OCI-M2 (cell line): ENCODE data around the gene PDE3A.

Source experiments
- DNase-seq: peaks from one replicate; lab custom pipeline; 2025; ENCODE audit not compliant: unreplicated experiment; lab: John Stamatoyannopoulos, UW

PDE3A gene

GRCh38 chr12:20657496-20657895 lies 289.2 kb downstream of the PDE3A start:
- DNase-seq: no peak

GRCh38 chr12:20681334-20681733 lies 313.0 kb downstream of the PDE3A start:
- no peak for DNase-seq

- DNase-seq: no peak
Measured at GRCh38 chr12:20695232-20695631, 326.9 kb downstream of the PDE3A start, which contains the start of gene SLCO1C1. TSS of gene SLCO1C1 (plus strand) at chr12:20695332. CDS start at chr12:20699577, 4,245 bp downstream.

- no peak for DNase-seq
Measured at GRCh38 chr12:20696181-20696905, 328.0 kb downstream of the PDE3A start.

- DNase-seq: no peak
Measured at GRCh38 chr12:20701106-20701505, 332.8 kb downstream of the PDE3A start.

- DNase-seq: no peak
Measured at GRCh38 chr12:20704860-20705259, 336.5 kb downstream of the PDE3A start.

- DNase-seq: no peak
Measured at GRCh38 chr12:20711846-20712245, 343.5 kb downstream of the PDE3A start.

GRCh38 chr12:20716037-20716436 lies 347.7 kb downstream of the PDE3A start:
- DNase-seq: no peak

GRCh38 chr12:20716985-20717384 lies 348.6 kb downstream of the PDE3A start:
- no peak for DNase-seq

- no peak for DNase-seq
Measured at GRCh38 chr12:20718294-20718693, 350.0 kb downstream of the PDE3A start.

GRCh38 chr12:20722142-20722541 lies 353.8 kb downstream of the PDE3A start:
- no peak for DNase-seq

GRCh38 chr12:20731274-20731673 lies 362.9 kb downstream of the PDE3A start:
- no peak for DNase-seq
